NB4 (cell line): ENCODE results near the gene GNAT2.

Experiments used
- CTCF ChIP-seq: IDR thresholded peaks from one replicate; pipeline ENCODE4 v1.5.1; 2012; ENCODE audit warnings: low read depth, low read length
- MAX ChIP-seq: IDR thresholded peaks from 2 replicates; pipeline ENCODE4 v1.6.1; 2011; ENCODE audit warnings: low read depth, low read length
- MYC ChIP-seq: IDR thresholded peaks from 2 replicates; pipeline ENCODE4 v1.6.1; 2011; ENCODE audit warnings: low read depth, low read length

GRCh38 chr1:109611308-109611990 is 8.0 kb downstream of the GNAT2 start:
- TF ChIP-seq CTCF, result no peak
- no peak for TF ChIP-seq MYC
- no peak for TF ChIP-seq MAX
